Measurements from ENCODE around the gene ANKS6. TPM values are rescaled to one million over a fixed set of nuclear protein-coding genes. Genes with fewer than 3 reads are reported as not detected.
"Not testable (repeated sequence)": the region's sequence is repeated elsewhere in the genome, so short reads cannot be mapped to it uniquely, and the experiment has no call there.

ANKS6 gene
- total RNA-seq, 2 experiments from 2014 or later, result 11.8 to 12.2 TPM

- no peaks in the 10 kb centered on the region for H3K4me1 ChIP-seq (ENCODE audit: insufficient read depth, low read length)
- H3K27ac ChIP-seq (ENCODE audit: low read depth in 1 of 2, low read length in 2 of 2), result no peak overlapping the region
- H3K27ac Mint-ChIP-seq, result no peak overlapping the region
- no peak for TF ChIP-seq CTCF (IDR thresholded peaks at IDR 0.05)
- H3K9me3 ChIP-seq (ENCODE audit: control insufficient read depth in 1 of 2, insufficient read depth in 1 of 2, low read length in 2 of 2), result no peaks in the 10 kb centered on the region
- H3K36me3 ChIP-seq (ENCODE audit: insufficient read depth, low read length), result no peaks in the 10 kb centered on the region
- no peaks in the 10 kb centered on the region for H3K4me1 Mint-ChIP-seq (ENCODE audit: low read depth)
- H3K27me3 ChIP-seq (ENCODE audit: control insufficient read depth in 1 of 2, insufficient read depth in 2 of 2, low read length in 2 of 2), result peaks cover 0 to 2% of the 10 kb centered on the region in 2 experiments
- POLR2A ChIA-PET, result no interaction called here
- H3K9me3 Mint-ChIP-seq, result no peaks in the 10 kb centered on the region
- no peaks in the 10 kb centered on the region for H3K36me3 Mint-ChIP-seq (ENCODE audit: low read depth)
- intact Hi-C loops (cut with DNase I, micrococcal nuclease), result no loop called here
- H3K4me3 Mint-ChIP-seq, result no peak overlapping the region
- DNase-seq (no peak), ATAC-seq (ENCODE audit: poor library complexity) (no peak)
- no peak overlapping the region for H3K4me3 ChIP-seq (ENCODE audit: low read length)
- CTCF ChIA-PET, result no interaction called here
- no peaks in the 10 kb centered on the region for H3K27me3 Mint-ChIP-seq
Measured at GRCh38 chr9:98687911-98688310, 108.4 kb downstream of the ANKS6 start.

GRCh38 chr9:98686961-98687855 is 109.1 kb downstream of the ANKS6 start:
- Histone ChIP-seq H3K27ac (ENCODE audit: low read depth in 1 of 2, low read length in 2 of 2) (no peak overlapping the region), H3K4me3 (ENCODE audit: low read length) (no peak overlapping the region), H3K9me3 (ENCODE audit: control insufficient read depth in 1 of 2, insufficient read depth in 1 of 2, low read length in 2 of 2) (no peaks in the 10 kb centered on the region), H3K4me1 (ENCODE audit: insufficient read depth, low read length) (no peaks in the 10 kb centered on the region), H3K27me3 (ENCODE audit: control insufficient read depth in 1 of 2, insufficient read depth in 2 of 2, low read length in 2 of 2) (peaks cover 0 to 2% of the 10 kb centered on the region in 2 experiments), H3K36me3 (ENCODE audit: insufficient read depth, low read length) (no peaks in the 10 kb centered on the region)
- no peak for DNase-seq
- CTCF ChIA-PET, result no interaction called here
- POLR2A ChIA-PET, result no interaction called here
- Mint-ChIP-seq H3K27ac (no peak overlapping the region), H3K36me3 (ENCODE audit: low read depth) (no peaks in the 10 kb centered on the region), H3K9me3 (no peaks in the 10 kb centered on the region), H3K4me1 (ENCODE audit: low read depth) (no peaks in the 10 kb centered on the region), H3K27me3 (no peaks in the 10 kb centered on the region), H3K4me3 (no peak overlapping the region)
- no peak for ATAC-seq (ENCODE audit: poor library complexity)
- TF ChIP-seq CTCF (IDR thresholded peaks at IDR 0.05), result no peak
- intact Hi-C loops (cut with DNase I, micrococcal nuclease), result no loop called here

- H3K27me3 Mint-ChIP-seq; H3K27ac Mint-ChIP-seq; intact Hi-C loops (cut with DNase I, micrococcal nuclease); H3K4me1 ChIP-seq (ENCODE audit: insufficient read depth, low read length); H3K4me1 Mint-ChIP-seq (ENCODE audit: low read depth); CTCF ChIA-PET; H3K9me3 ChIP-seq (ENCODE audit: control insufficient read depth in 1 of 2, insufficient read depth in 1 of 2, low read length in 2 of 2); H3K9me3 Mint-ChIP-seq; H3K4me3 ChIP-seq (ENCODE audit: low read length); DNase-seq; H3K36me3 Mint-ChIP-seq (ENCODE audit: low read depth); H3K36me3 ChIP-seq (ENCODE audit: insufficient read depth, low read length); H3K27me3 ChIP-seq (ENCODE audit: control insufficient read depth in 1 of 2, insufficient read depth in 2 of 2, low read length in 2 of 2); H3K4me3 Mint-ChIP-seq; H3K27ac ChIP-seq (ENCODE audit: low read depth in 1 of 2, low read length in 2 of 2); ATAC-seq (ENCODE audit: poor library complexity): not testable (repeated sequence)
- POLR2A ChIA-PET, result interaction anchor here (0.6 kb wide), 1 partner anchor 9 kb away, joined by 3 read pairs; no protein-coding TSS in a partner anchor
Measured at GRCh38 chr9:98684816-98685215, 111.5 kb downstream of the ANKS6 start.

Other genes with a start within 250 kb of the ANKS6 start
- not detected for gene GABBR2, start 87.6 kb downstream of the ANKS6 start, total RNA-seq
- 10 to 100 TPM in 1 of 2 experiments, 1 to 10 TPM in 1; 8.7 to 11.5 TPM for gene GALNT12, start 11.1 kb upstream of the ANKS6 start, total RNA-seq
- gene COL15A1, start 147.4 kb upstream of the ANKS6 start, total RNA-seq, result not detected

Data from CD4-positive, alpha-beta T cell (primary cell).